ENCODE results near the gene UXT.

DNA sequence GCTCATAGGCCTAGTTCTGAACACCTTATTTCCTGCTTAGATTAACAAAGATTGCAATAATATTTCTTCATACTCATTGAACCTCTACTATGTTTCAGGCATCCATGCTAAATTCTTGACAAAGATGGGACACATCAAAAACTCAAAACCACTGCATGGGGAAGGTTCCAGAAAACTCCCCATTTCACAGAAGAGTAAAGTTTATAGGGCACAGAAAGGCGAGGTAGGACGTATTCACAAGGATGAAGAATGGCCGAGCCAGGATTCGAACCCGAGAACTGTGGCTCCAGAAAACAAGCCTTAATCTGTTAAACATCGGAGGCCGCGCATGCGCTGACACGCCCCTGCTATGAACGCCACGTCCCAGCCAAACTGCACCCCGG is 688 bp downstream of the UXT start:
- TF ChIP-seq POLR2AphosphoS2 (IDR thresholded peaks at IDR 0.05; ENCODE audit: low read length) (no peak), ZSCAN29 (IDR thresholded peaks at IDR 0.05) (no peak), KDM1A (IDR thresholded peaks at IDR 0.05) (no peak), SMARCC2 (IDR thresholded peaks at IDR 0.05; ENCODE audit: low read depth) (no peak)
